ENCODE results near the gene PEA15. TPM values are rescaled to one million over a fixed set of nuclear protein-coding genes. Genes with fewer than 3 reads are reported as not detected.
A peak's percentile ranks its signal among the peaks of the same experiment; 100 is the strongest.

Gene PEA15
- total RNA-seq, 2 donors from 2014 or later: 50.4 to 184 TPM

- DNase-seq (ENCODE audit: low spot score): peak; percentile 47
- intact Hi-C loops (cut with DNase I): no loop called here
- H3K36me3 ChIP-seq: no peaks in the 10 kb centered on the region
- H3K4me1 ChIP-seq (replicated peaks): peaks cover 4% of the 10 kb centered on the region
- WGBS: 10% methylated on average over 6 of the region's 6 CpGs
- TF ChIP-seq CTCF (IDR thresholded peaks at IDR 0.05) (no peak), POLR2A (IDR thresholded peaks at IDR 0.05) (no peak), POLR2AphosphoS5 (IDR thresholded peaks at IDR 0.05) (no peak)
- H3K27ac ChIP-seq: peak overlapping the region; percentile 98
- H3K27me3 ChIP-seq (replicated peaks; ENCODE audit: insufficient read depth): no peaks in the 10 kb centered on the region
- H3K9me3 ChIP-seq: no peaks in the 10 kb centered on the region
- peak overlapping the region; percentile 77 to 80 for H3K4me3 ChIP-seq
Observed at GRCh38 chr1:160260406-160261382, 55.5 kb downstream of the PEA15 start.

GRCh38 chr1:160261556-160261892 is 56.3 kb downstream of the PEA15 start:
- H3K4me3 ChIP-seq: peak overlapping the region; percentile 77 to 80
- no peaks in the 10 kb centered on the region for H3K36me3 ChIP-seq
- no peaks in the 10 kb centered on the region for H3K27me3 ChIP-seq (replicated peaks; ENCODE audit: insufficient read depth)
- H3K27ac ChIP-seq: peak overlapping the region; percentile 98
- TF ChIP-seq POLR2AphosphoS5 (IDR thresholded peaks at IDR 0.05) (peak; percentile 67), POLR2A (IDR thresholded peaks at IDR 0.05) (no peak), CTCF (IDR thresholded peaks at IDR 0.05) (no peak)
- peaks cover 4% of the 10 kb centered on the region for H3K4me1 ChIP-seq (replicated peaks)
- WGBS: under 1% methylated on average over 8 of the region's 8 CpGs
- DNase-seq (ENCODE audit: low spot score): peak; percentile 73
- no peaks in the 10 kb centered on the region for H3K9me3 ChIP-seq
- intact Hi-C loops (cut with DNase I): no loop called here

GRCh38 chr1:160261893-160262794 is 57.0 kb downstream of the PEA15 start, which contains the start of gene DCAF8:
TSS of gene DCAF8 (minus strand) at chr1:160262549. CDS start at chr1:160244008, 18,541 bp downstream.
- under 1% methylated on average over 67 of the region's 67 CpGs for WGBS
- Histone ChIP-seq H3K27ac (peak within 1 kb of the TSS; percentile 98), H3K4me3 (peak within 1 kb of the TSS; percentile 77 to 80), H3K27me3 (replicated peaks; ENCODE audit: insufficient read depth) (no peaks in the 10 kb centered on the region), H3K9me3 (no peaks in the 10 kb centered on the region), H3K36me3 (no peaks in the 10 kb centered on the region), H3K4me1 (replicated peaks) (peaks cover 4% of the 10 kb centered on the region)
- peak; percentile 99 for TF ChIP-seq POLR2AphosphoS5 (IDR thresholded peaks at IDR 0.05)
- TF ChIP-seq POLR2A (IDR thresholded peaks at IDR 0.05): peak; percentile 99
- peak in 2 of 4 experiments; percentile 5 to 17 for TF ChIP-seq CTCF (IDR thresholded peaks at IDR 0.05)
- intact Hi-C loops (cut with DNase I): no loop called here
- peak; percentile 96 for DNase-seq (ENCODE audit: low spot score)

- Histone ChIP-seq H3K4me3 (no peak overlapping the region), H3K27ac (no peak overlapping the region), H3K36me3 (no peaks in the 10 kb centered on the region), H3K27me3 (replicated peaks; ENCODE audit: insufficient read depth) (no peaks in the 10 kb centered on the region), H3K4me1 (replicated peaks) (peaks cover 4% of the 10 kb centered on the region), H3K9me3 (no peaks in the 10 kb centered on the region)
- TF ChIP-seq POLR2A (IDR thresholded peaks at IDR 0.05) (no peak), POLR2AphosphoS5 (IDR thresholded peaks at IDR 0.05) (no peak), CTCF (IDR thresholded peaks at IDR 0.05) (no peak)
- no peak for DNase-seq (ENCODE audit: low spot score)
- 57% methylated on average over 4 of the region's 4 CpGs for WGBS
- intact Hi-C loops (cut with DNase I): no loop called here
Observed at GRCh38 chr1:160264795-160265307, 59.7 kb downstream of the PEA15 start.

Other genes starting within 250 kb of the PEA15 start
- gene PIGM, start 173.4 kb upstream of the PEA15 start, total RNA-seq: 1 to 10 TPM; 5.9 to 8.4 TPM
- not detected for gene KCNJ10, start 135.2 kb upstream of the PEA15 start, total RNA-seq
- under 1 TPM in 1 of 2 donors, not detected in 1; 0.51 TPM for gene KCNJ9, start 123.8 kb upstream of the PEA15 start, total RNA-seq
- gene IGSF8, start 106.8 kb upstream of the PEA15 start, total RNA-seq: 100 to 1,000 TPM in 1 of 2 donors, 10 to 100 TPM in 1; 35.9 to 101 TPM
- 10 to 100 TPM; 14.8 to 69.0 TPM for gene ATP1A2, start 89.6 kb upstream of the PEA15 start, total RNA-seq
- 1 to 10 TPM; 2.8 to 5.2 TPM for gene ATP1A4, start 53.8 kb upstream of the PEA15 start, total RNA-seq
- gene CASQ1, start 14.8 kb upstream of the PEA15 start, total RNA-seq: 1 to 10 TPM; 1.2 to 3.0 TPM
- gene DCAF8, start 57.2 kb downstream of the PEA15 start, total RNA-seq: 100 to 1,000 TPM; 133 to 172 TPM
- 10 to 100 TPM; 49.6 to 61.0 TPM for gene PEX19, start 79.7 kb downstream of the PEA15 start, total RNA-seq
- 100 to 1,000 TPM; 123 to 129 TPM for gene COPA, start 137.9 kb downstream of the PEA15 start, total RNA-seq
- 100 to 1,000 TPM in 1 of 2 donors, 10 to 100 TPM in 1; 81.2 to 117 TPM for gene NCSTN, start 138.0 kb downstream of the PEA15 start, total RNA-seq
- gene NHLH1, start 161.7 kb downstream of the PEA15 start, total RNA-seq: not detected
- 10 to 100 TPM in 1 of 2 donors, 1 to 10 TPM in 1; 9.7 to 13.6 TPM for gene VANGL2, start 195.2 kb downstream of the PEA15 start, total RNA-seq

All from prostate gland (tissue), 2 donors.